ENCODE results near the gene METTL16.

METTL16 gene

DNA sequence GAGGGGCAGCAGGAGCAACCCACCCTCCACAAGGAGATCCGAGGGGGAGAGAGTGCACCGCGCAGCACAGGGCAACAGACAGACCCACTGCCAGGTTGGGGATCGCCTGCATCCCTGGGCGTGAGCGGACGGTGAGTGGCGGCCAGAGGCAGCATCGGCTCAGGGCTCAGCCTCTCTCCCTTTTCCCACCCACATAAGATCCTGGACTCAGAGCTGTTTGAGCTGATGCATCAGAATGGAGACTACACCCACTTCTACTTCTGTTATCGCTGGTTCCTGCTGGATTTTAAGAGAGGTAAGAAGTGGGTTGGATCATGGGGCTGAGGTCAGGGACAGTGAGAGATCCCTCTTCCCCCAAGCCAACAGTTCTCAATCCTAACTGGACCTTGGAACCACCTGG is 134.0 kb downstream of the METTL16 start:
- DNase-seq = no peak

- DNase-seq = no peak
Measured at GRCh38 chr17:2376107-2376506, 135.6 kb downstream of the METTL16 start.

DNA sequence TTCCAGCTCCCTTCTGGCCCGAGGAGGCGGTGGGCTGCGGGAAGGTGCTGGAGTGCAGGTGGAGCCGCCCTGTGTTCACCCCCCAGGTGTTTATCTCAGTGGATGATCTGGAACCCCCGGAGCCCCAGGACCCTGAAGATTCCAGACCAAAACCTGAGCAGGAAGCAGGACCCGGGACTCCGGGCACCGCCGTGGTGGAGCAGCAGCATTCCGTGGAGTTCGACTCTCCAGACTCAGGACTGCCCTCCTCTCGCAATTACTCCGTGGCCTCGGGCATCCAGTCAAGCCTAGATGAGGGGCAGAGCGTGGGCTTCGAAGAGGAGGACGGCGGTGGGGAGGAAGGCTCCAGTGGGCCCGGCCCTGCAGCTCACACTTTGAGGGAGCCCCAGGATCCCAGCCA is 136.3 kb downstream of the METTL16 start:
- no peak for DNase-seq

GRCh38 chr17:2374549-2375285 is 137.0 kb downstream of the METTL16 start:
- DNase-seq = no peak

- no peak for DNase-seq
Measured at GRCh38 chr17:2373179-2373578, 138.5 kb downstream of the METTL16 start.

GRCh38 chr17:2372681-2373080 is 139.0 kb downstream of the METTL16 start:
- no peak for DNase-seq

DNA sequence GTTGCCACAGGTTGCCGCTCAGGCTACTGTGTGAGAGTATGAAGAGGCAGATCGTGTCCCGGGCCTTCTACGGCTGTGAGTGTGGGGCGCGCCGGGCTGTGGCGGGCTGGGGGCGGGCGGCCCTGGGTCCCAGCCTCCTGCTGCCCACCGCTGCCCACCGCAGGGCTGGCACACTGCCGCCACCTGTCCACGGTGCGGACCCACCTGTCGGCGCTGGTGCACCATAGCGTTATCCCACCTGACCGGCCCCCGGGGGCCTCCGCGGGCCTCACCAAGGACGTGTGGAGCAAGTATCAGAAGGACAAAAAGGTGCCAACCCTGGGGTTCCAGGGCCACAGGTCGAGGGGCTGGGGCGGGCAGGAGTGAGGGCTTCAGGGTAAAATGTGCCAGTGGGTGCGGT is 139.5 kb downstream of the METTL16 start:
- DNase-seq = no peak

DNA sequence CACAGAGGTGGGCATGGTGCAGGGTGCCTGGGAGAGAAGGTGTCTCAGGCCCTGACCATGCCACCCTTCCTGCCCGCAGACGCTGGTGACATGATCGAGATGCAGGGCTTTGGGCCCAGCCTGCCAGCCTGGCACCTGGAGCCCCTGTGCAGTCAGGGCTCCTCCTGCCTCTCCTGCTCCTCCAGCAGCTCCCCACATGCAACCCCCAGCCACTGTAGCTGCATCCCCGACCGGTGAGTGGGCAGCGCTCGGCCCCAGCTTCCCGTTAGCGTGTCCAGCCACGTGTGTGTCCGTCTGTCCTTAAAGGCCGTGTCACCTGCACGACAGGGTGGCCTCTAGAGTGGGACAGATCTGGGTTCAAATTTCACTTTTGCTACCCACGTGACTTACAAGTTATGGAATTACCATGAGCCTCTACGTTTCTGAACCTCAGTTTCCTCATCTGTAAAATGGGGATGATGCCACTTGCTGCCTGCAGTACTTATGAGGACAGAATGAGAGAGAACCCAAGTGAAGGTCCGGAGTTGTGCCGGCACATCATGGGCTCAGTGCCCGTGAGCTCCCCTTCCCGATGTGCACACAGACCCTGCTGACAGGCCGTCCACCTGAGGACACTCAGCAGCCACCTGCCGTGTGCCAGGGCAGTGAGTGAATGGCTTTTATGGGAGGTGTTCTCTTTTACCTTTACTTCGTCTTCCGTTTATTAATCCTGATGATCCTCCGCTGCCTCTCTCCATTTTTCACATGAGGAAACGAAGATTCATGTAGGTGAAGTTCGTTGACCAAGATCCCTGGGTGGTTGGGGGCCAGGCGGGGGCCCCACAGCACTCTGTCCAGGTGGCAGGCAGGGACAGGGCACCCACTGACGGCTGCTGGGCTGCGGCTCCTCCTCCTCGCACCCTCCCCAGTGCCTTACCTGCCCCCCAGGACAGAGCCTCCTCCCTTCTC is 140.2 kb downstream of the METTL16 start:
- no peak for DNase-seq

DNA sequence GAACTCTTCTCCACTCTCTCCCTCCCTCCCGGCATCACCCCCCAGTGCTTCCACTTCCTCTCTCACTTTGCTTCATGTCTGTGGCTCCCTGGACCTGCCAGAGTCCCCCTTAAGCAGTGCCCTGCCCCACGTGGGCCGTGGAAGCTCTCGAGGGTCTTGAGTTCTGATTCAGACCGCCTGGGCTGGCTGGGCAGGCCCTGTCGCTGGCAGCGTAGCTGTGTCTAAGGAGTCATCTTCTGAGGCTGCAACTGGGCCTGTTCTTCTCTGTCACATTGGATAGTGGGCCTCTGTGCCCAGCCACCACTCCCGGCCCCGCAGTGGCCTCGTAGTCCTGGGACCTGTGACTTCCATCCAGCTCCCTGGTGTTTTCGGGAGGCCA is 141.5 kb downstream of the METTL16 start:
- DNase-seq = no peak

- DNase-seq = no peak
Measured at GRCh38 chr17:2369551-2370210, 142.0 kb downstream of the METTL16 start.

GRCh38 chr17:2369039-2369438 is 142.6 kb downstream of the METTL16 start:
- no peak for DNase-seq

DNA sequence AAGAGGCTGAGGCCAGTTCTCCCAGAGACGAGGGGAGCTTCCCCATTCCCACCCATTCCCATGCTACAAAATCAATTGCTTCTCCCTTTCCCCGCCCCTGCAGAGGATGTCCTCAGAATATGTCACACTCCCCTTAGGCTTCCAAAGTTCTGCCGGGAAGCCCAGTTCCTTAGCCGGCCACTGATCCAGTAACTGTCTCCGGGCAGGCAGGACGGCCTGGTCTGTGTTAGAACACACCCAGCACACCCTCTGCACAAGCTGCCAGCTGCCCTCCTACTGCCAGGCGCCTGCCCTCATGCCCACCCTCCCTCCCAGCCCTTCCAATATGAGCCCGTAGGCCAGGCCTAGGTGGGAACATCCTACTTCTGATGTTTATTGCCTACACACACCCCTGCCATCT is 143.3 kb downstream of the METTL16 start:
- no peak for DNase-seq

- DNase-seq = no peak
Measured at GRCh38 chr17:2366747-2367494, 144.8 kb downstream of the METTL16 start.
